HG03159 (cell line): ENCODE results near the gene SMAD6.

ENCODE experiments used
- ATAC-seq: cut with Tn5 transposase; IDR thresholded peaks from one replicate; pipeline ENCODE4 v1.9.1; 2021; ENCODE audit warnings: mild to moderate bottlenecking, moderate library complexity; ENCODE audit not compliant: unreplicated experiment

Gene SMAD6

DNA sequence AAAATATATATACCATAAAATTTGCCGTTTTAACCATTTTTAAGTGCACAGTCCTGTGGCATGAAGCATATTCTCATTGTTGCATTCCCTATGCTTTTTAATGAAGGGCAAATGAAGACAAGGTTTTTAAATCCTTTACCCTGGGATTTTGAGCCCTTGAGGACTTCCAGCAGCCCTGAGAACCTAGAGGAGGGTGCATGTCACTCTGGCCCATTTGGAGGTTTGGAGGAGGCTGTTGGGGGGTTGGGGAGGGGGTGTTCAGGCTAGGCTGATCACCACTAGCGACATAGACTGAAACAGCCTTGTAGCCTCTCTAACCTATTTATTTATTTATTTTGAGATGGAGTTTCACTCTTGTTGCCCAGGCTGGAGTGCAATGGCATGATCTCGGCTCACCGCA lies 86.0 kb downstream of the SMAD6 start:
- no peak for ATAC-seq

DNA sequence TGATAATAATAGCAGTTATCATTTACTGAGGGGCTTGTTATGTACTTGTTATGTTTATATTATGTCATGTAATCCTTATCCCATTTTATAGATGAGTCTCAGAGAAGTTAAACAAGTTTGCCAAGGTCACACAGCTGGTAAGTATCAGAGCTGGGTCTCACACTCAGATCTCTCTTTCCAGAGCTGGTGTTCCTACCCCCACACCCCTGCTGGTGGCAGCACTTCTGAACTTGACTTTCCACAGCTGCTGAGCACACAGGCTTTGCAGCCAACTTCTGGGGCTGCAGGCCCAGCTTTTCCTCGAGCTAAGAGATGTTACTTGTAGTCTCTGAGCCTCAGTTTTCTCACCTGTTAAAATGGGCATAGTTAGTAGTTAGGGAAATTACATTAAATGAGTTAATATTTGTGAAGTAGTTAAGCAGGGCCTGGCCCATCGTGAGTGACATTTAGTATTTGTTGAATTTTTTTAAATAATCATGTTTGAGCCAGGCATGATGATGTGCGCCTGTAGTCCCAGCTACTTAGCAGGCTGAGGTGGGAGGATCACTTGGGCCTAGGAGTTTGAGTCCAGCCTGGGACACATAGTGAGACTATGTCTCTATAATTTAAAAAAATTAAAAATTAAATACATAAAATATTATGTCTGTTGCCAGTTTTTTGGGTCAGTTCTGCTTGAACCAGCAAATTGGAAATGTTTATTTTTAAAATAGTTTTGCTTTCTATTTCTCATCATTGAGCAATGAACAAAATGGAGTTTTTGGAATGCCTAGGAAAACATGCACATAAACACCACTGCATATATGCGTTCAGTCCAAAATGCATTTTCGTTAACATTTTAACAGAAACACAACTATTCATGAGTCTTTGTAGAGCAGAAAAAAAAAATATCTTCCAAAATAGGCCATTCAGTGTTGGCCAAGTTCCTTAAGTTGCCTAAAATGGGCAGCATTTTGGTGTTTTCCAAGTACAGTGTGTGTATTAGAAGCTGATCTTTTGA lies 87.3 kb downstream of the SMAD6 start:
- no peak for ATAC-seq

GRCh38 chr15:66795851-66796250 lies 93.8 kb downstream of the SMAD6 start:
- no peak for ATAC-seq

GRCh38 chr15:66796343-66796742 lies 94.3 kb downstream of the SMAD6 start:
- ATAC-seq = no peak

- no peak for ATAC-seq
These were observed 95.9 kb downstream of the SMAD6 start for GRCh38 chr15:66797921-66798320.

- no peak for ATAC-seq
These were observed 96.5 kb downstream of the SMAD6 start for GRCh38 chr15:66798426-66799061.

DNA sequence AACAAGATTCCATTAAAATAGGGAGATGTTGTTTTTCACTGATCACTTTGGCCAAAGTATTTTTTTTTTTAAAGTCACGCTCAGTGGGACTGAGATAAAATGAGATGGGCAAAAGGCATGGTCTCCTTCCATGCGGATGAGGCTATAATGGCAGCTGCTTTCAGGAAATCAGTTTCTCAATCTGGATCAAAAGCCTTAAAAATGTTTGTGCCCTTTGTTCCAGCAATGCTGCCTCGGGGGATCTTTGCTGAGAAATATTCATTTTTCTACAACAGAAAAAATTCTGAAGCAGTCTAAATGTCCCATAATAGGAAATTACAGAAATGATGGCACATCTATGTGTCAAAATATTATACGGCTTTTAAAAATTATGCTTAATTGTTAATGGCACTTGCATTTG lies 97.2 kb downstream of the SMAD6 start:
- ATAC-seq = no peak

DNA sequence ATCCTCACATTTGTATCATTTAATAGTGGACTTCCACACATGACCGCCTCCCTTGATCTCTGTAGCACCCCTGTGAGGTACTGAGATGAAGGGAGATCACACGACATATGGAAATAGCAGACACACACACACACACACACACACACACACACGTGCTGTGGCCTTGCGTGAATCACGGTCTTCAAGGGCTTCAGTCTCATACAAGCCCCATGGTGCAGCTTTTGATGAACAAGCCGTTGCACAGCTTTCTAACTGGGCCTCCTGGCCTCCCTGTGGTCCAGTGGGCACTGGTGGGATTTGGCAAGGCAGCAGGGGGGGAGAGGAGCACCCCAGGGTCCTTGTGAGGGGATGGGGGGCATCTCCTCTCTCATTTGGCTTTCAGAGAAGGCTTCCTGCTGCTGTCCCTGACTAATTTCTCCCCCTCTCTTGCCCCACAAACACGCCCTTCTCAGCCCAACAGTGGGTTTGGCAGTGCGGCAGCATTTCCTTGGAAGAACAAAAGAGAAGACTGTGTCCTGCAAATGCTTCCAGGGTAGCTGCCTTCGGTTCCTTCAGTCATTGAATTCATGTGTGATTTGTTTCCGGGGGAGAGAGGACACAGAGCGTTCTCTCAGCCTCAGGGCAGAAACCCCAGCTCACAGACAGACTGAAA lies 98.7 kb downstream of the SMAD6 start:
- ATAC-seq = no peak

DNA sequence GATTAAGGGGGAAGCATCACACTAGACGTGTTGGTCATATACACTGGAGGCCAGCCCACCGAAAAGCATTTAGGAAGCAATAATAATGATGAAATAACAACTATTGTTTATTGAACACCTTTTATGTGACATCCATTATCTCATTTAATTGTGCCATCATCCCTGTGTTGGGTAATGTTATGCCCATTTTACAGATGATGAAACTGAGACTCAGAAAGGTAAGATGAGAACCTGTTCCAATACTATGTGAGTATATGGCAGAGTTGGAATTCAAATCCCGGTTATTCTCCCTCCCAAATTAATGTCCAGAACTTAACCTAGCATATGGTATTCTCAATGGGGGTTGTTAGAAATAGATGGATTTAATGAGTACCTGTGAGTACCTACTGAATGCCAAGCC lies 99.2 kb downstream of the SMAD6 start:
- no peak for ATAC-seq

DNA sequence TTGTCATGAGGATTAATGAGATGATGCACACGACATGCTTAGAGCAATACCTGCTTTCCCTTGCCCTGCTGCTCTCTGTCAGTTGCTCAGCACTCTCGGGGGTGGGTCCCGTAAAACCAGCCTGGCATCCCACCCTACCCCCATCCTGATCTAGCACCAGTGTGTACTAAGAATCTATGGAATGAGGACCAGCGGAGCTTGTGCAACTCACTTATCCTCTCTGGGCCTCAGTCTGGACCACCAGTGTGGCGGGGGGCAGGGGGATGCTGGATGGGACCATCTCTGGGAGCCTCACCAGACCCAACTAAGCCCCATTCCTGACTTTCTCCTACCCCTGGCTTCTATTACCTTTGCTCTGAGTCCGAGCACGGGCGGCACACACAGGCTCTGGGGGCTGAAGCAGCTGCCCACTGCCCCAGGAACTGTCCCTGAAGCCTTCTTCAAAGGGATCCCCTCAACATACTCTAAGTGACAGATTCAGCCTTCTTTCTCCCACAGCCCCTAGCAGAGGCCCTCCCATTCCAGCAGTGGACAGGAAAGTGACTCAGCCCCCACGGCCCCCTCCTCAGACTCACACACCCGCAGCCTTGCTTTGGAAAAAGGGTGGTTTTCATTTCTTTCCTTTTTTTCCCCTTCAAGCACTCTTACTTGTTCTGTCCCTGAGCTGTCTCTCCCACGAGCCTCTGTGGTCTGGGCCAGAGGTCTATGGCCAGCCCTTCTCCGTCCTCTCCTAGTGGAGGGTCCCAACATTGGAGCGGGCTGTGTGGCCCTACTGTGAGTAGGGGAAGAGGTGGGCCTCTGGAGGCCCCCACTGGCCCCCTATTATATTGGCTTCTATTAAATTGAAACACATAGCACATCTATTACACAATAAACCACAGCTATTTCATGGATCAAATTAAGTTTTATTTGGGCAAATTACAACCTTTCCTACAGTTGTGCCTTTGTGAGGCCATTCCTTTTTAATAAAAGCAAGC lies 100.3 kb downstream of the SMAD6 start:
- no peak for ATAC-seq

DNA sequence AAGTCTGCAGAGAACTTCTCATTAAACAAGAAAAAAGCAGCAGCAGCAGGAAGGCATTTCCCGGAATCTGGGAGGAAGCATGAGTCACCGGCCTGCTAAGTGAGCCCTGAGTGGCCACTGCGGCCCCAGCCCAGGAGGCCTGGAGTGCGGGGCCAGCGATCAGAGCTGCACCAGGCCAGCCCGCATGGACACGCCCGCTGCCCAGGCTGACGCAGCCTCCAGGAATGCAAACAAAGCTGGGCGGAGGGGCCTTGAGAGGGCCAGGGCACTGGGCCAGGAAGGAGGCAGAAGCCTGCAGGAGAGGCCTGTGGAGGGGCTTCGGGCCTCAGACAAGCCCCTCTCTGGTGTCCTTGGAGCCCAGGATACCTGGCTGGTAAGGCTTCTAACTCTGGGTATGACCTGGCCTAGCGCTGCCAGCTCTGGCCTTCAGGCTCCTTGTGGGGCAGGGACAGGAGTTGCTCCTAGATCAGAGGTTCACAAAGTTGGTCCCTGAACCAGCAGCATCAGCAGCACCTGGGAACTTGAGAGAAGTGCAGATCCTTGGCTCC lies 101.2 kb downstream of the SMAD6 start:
- no peak for ATAC-seq

DNA sequence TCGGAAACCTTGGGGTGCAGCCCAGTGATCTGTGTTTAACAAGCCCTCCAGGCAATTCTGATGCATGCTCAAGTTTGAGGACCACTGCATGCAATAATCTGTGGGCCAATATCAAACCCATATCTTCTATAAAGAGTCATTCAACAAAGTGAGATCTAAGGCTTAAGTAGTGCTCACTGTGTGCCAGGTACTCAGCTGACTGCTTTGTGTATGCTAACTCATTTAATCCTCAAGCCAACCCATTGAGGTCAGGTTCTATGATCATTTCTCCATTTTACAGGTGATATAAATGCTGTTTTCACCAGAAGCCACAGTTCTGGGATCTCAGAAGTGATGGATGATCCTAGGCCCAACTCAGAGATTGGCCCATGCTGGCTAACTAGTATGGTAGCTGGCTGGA lies 101.7 kb downstream of the SMAD6 start:
- ATAC-seq = no peak

DNA sequence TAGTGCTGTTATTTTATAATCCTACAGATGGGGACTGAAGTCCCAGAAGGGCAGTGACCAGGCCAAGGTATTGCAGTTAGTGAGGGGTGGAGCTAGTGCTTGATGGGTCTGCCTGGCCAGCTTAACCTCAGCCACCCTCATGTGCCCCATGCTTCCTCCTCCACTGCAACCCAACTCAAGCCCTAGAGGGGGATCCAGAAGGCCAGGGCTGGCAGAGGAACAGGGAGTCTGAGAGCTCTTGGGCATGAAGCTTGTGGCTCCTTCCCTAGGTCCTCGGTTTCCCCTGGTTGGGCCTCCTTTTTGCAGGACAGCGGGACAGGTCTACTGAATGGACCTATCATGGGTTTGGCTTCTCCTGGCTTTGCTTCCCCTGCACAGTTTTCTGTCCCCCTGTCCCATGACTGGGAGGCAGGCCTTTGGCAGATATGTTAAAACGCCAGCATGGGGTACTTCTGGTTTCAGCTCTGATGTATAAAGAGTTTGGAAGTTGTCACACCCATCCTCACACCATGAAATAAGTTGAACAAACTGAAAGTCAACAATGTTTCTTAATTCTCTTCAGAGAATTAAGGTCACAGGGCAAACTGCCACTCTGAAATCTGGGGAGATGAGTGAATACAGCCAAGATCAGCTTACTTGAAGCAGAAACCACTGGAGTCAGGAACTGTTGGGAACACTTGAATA lies 103.3 kb downstream of the SMAD6 start:
- no peak for ATAC-seq

- ATAC-seq = no peak
These were observed 106.3 kb downstream of the SMAD6 start for GRCh38 chr15:66808181-66808824.

- no peak for ATAC-seq
These were observed 107.6 kb downstream of the SMAD6 start for GRCh38 chr15:66809664-66810063.

GRCh38 chr15:66815318-66815717 lies 113.3 kb downstream of the SMAD6 start:
- no peak for ATAC-seq

DNA sequence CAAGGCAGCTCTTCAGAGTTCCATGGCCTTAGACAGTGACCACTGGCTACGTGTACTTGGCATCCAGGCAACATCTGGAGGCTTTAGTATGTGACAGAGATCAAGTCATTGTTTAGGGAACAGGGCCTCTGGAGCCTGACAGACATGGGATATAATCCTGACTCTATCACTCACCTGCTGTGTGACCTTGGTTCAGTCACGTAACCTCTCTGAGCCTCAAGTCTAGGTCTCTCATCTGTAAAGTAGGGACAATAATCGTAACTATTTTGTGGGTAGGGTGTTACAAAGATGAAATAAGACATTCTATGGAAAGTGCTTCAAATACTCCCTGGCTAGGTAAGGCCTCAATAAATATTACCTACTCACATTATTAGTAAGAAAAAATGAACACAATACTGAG lies 114.2 kb downstream of the SMAD6 start:
- ATAC-seq = no peak

DNA sequence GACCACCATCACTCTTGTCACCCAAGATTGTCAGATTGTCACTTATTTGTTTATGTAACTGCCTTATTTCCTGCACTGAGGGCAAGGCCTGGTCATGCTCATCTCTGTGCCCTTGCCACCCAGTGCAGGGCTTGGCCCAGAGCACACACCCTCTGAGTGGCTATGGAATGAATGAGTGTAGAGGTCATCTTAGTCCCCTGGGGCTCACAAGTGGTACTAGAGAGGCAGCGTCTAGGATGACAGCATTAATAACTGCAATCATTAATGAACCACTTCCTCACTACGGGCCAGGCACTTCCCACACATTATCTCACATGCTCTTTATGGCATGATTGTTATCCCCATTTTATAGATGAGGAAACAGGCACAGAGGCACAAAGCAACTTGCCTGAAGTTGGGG lies 117.0 kb downstream of the SMAD6 start:
- ATAC-seq = no peak

DNA sequence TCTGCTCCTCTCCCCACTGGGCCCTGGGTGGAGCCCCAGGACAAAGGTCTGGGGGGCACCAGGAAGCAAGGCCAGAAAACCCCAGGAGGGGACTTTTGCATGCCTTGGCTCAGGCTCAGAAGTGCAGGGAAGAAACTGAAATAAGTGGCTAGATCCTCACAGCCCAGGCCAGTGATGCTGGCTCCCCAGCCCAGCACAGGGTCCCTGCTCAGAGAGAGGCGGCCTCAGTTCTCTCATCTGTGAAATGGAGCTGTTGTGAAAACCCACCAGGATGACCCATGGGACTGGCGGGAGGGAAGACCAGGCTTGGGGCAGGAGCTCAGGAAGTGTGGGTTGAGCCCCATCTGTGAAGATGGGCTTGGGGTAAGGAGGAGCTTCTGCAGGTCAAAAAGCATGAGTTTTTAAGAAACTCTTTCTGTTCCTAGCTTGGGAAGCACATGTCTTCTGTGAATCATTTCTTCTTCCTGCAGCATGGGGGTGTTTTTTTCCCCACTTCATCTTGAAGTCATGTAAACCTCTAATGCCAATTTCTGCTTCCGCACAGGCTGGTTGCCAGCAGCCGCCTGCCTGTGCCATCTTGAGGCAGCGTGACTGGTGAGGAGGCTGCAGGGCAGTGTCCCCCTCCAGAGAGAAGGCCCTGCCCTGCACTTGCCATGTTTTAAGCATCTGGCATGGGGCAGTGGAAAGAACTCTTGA lies 118.6 kb downstream of the SMAD6 start:
- no peak for ATAC-seq
